K562 (cell line): ENCODE results near the gene PTGR2. TPM values are rescaled to one million over a fixed set of nuclear protein-coding genes. Genes with fewer than 3 reads are reported as not detected.

ENCODE experiments used
- BCOR ChIP-seq: fragments of 450-650 bp; IDR thresholded peaks from 2 replicates; pipeline ENCODE4 v1.6.1; 2016
- FOSL1 ChIP-seq: fragments of 200-800 bp; sonication (Bioruptor generic); conservative IDR thresholded peaks from 2 replicates; pipeline ENCODE4 v1.6.1; 2016; ENCODE audit warnings: missing genetic modification characterization, missing compliant biosample characterization
- FOXK1 ChIP-seq: sonication (generic); formaldehyde crosslinking; IDR thresholded peaks from 2 replicates; pipeline ENCODE4 v1.8.0; 2022; ENCODE audit warnings: missing genetic modification reagents, mild to moderate bottlenecking, borderline replicate concordance
- KDM4B ChIP-seq, 2 experiments: fragments of 450-650 bp in 1 of 2; sonication (generic) in 1 of 2; IDR thresholded peaks; 2 replicates each; pipeline ENCODE4 v1.6.1; 2016 to 2017; ENCODE audit warnings: borderline replicate concordance in 2 of 2, antibody characterized with exemption in 1 of 2, low read depth in 1 of 2, mild to moderate bottlenecking in 1 of 2
- KLF13 ChIP-seq: fragments of 450-650 bp; IDR thresholded peaks from 2 replicates; pipeline ENCODE4 v1.6.1; 2016; ENCODE audit warnings: missing genetic modification characterization, low read depth, mild to moderate bottlenecking, missing compliant biosample characterization, moderate library complexity, borderline replicate concordance
- MCM3 ChIP-seq: fragments of 450-650 bp; IDR thresholded peaks from 2 replicates; pipeline ENCODE4 v1.6.1; 2016
- MECOM ChIP-seq: fragments of 250-450 bp; sonication (Bioruptor Pico); IDR thresholded peaks from 2 replicates; pipeline ENCODE4 v1.8.0; 2022; ENCODE audit warnings: inconsistent platforms
- MTA3 ChIP-seq: fragments of 450-650 bp; formaldehyde crosslinking; IDR thresholded peaks from 2 replicates; pipeline ENCODE4 v1.6.1; 2017; ENCODE audit warnings: mild to moderate bottlenecking, borderline replicate concordance
- MTF1 ChIP-seq: fragments of 250-450 bp; sonication (Bioruptor Pico); IDR thresholded peaks from 2 replicates; pipeline ENCODE4 v1.9.0; 2021; ENCODE audit warnings: moderate library complexity, mild to moderate bottlenecking, inconsistent platforms, borderline replicate concordance
- NONO ChIP-seq, 2 experiments: fragments of 200-400 bp in 1 of 2; fragments of 450-650 bp in 1 of 2; formaldehyde crosslinking in 1 of 2; IDR thresholded peaks; 2 replicates each; pipeline ENCODE4 v1.6.1; 2017; ENCODE audit warnings: low read depth in 2 of 2, mild to moderate bottlenecking in 2 of 2, moderate library complexity in 2 of 2, low read length in 1 of 2
- PHB ChIP-seq: fragments of 250-450 bp; sonication (Bioruptor Pico); IDR thresholded peaks from 2 replicates; pipeline ENCODE4 v1.5.0; 2021
- SMARCA4 ChIP-seq: fragments of 450-650 bp; IDR thresholded peaks from 2 replicates; pipeline ENCODE4 v1.6.1; 2016
- SP1 ChIP-seq: sonication (generic); formaldehyde crosslinking; IDR thresholded peaks from 2 replicates; pipeline ENCODE4 v1.8.1; 2022; ENCODE audit warnings: mild to moderate bottlenecking, missing genetic modification reagents
- SPI1 ChIP-seq: IDR thresholded peaks from 2 replicates; pipeline ENCODE4 v1.6.1; 2011; ENCODE audit warnings: low read depth, low read length, control low read depth, borderline replicate concordance
- SUPT5H ChIP-seq: fragments of 450-650 bp; IDR thresholded peaks from 2 replicates; pipeline ENCODE4 v1.6.1; 2016
- YBX1 ChIP-seq: fragments of 450-650 bp; IDR thresholded peaks from 2 replicates; pipeline ENCODE4 v1.7.1; 2016; ENCODE audit warnings: mild to moderate bottlenecking
- ZNF121 ChIP-seq: sonication (generic); formaldehyde crosslinking; conservative IDR thresholded peaks from 2 replicates; pipeline ENCODE4 v1.8.0; 2022; ENCODE audit warnings: missing genetic modification reagents
- ZNF134 ChIP-seq: fragments of 250-450 bp; sonication (Bioruptor Pico); conservative IDR thresholded peaks from 2 replicates; pipeline ENCODE4 v1.4.0; 2020
- ZNF23 ChIP-seq: fragments of 250-450 bp; sonication (Bioruptor Pico); IDR thresholded peaks from 2 replicates; pipeline ENCODE4 v1.4.0; 2020; ENCODE audit warnings: mild to moderate bottlenecking
- ZNF3 ChIP-seq: fragments of 250-450 bp; sonication (Bioruptor Pico); IDR thresholded peaks from 2 replicates; pipeline ENCODE4 v1.5.0; 2021; ENCODE audit warnings: mild to moderate bottlenecking, moderate library complexity
- ZNF76 ChIP-seq: fragments of 250-450 bp; sonication (Bioruptor Pico); IDR thresholded peaks from 2 replicates; pipeline ENCODE4 v1.4.0; 2020; ENCODE audit warnings: mild to moderate bottlenecking, moderate library complexity, borderline replicate concordance
- ZSCAN32 ChIP-seq: fragments of 450-650 bp; formaldehyde crosslinking; IDR thresholded peaks from 2 replicates; pipeline ENCODE4 v1.4.0; 2020; ENCODE audit warnings: mild to moderate bottlenecking, moderate library complexity
- polyA plus RNA-seq, 8 experiments: library from polyadenylated mRNA; depleted of rRNA in 4 of 8; stranded (reverse) in 5 of 8; unstranded in 3 of 8; fragments of >200 nt; fragmentation: Nextera tagmentation in 2 of 8; fragmentation: Illumina TruSeq in 1 of 8; extraction: Ambion mirVana in 2 of 8; extraction: Trizol in 1 of 8; gene quantifications; 2 replicates each; pipeline versions ENCODE4 v1.2.1 to v1.2.3, GENCODE V29; 2011 to 2014; ENCODE audit warnings: inconsistent platforms in 1 of 8, missing spikeins in 1 of 8
- total RNA-seq, 7 experiments: library from RNA; depleted of rRNA in 6 of 7; stranded (reverse); fragments of >200 nt in 6 of 7; fragmentation: Illumina TruSeq in 2 of 7; extraction: Trizol in 2 of 7; gene quantifications; 2 replicates each; pipeline versions ENCODE4 v1.2.1 to v1.2.3, GENCODE V29; 2011 to 2021; ENCODE audit warnings: low replicate concordance in 1 of 7
- TF ChIP-seq, protein P1 (sequence below): fragments of 250-450 bp; sonication (Bioruptor Pico); IDR thresholded peaks from 2 replicates; pipeline ENCODE4 v1.5.1; 2021; ENCODE audit warnings: mild to moderate bottlenecking
- TF ChIP-seq, protein P2 (sequence below): sonication (generic); formaldehyde crosslinking; IDR thresholded peaks from 2 replicates; pipeline ENCODE4 v1.5.0; 2020; ENCODE audit warnings: missing genetic modification reagents
- TF ChIP-seq, protein P3 (sequence below), 2 experiments: IDR thresholded peaks; 2 replicates each; pipeline ENCODE4 v1.6.1; 2011; ENCODE audit warnings: borderline replicate concordance in 1 of 2, control low read depth in 1 of 2, low read depth in 1 of 2, low read length in 1 of 2, mild to moderate bottlenecking in 1 of 2, mixed read lengths in 1 of 2, moderate library complexity in 1 of 2; ENCODE audit not compliant: insufficient read depth in 1 of 2, insufficient read length in 1 of 2, poor library complexity in 1 of 2, severe bottlenecking in 1 of 2; ENCODE audit errors: extremely low read depth in 1 of 2

Gene PTGR2
- total and polyA plus RNA-seq, 9 of the 15 experiments (the other 6 are each of a cell fraction or from before 2014, with no cell fraction given): 7.4 to 23.0 (median 13.0) TPM

DNA sequence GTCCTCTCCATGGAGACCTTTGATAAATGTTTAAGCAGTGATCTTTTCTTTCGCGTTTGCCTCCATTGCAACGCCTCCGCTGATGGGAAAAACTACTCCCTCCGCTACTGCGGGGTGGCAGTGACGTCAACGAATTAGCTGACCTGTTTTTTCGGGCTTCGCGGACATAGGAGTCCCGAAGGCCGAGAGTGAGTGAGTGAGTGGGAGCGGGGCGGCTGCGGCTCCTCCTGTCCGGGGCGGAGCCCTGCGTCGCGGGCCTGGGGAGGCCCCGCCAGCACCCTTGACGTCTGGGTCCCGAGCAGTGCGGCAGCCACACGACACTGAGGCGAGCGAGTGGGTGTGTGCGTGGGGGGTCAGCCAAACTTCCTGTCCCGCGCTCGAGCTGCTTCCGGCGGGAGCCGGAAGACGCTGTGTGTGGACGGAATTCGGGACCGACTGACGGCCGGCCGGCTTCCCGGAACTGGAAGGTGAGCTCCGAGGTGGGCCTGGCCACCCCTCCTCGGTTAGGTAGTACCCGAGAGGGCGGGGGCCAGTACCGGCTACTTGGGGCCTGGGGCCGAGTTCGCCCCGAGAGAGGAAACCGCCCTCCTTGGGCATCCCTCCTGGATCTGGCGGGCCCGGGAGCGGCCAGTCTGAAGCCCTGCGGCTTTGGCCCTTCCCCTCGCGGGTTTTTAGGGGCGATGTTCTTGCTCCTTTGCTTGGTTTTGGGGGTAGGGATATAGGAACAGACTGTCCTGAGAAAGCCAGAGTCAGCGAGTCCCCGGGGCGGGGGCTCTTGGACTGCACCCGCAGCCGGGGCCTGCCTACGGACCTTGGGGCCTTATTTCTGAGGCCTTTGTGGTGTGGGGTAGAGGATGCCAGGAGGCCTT, 35.1 kb downstream of the PTGR2 start, which contains the start of gene ZNF410 (continued):
- TF ChIP-seq, protein P1, sequence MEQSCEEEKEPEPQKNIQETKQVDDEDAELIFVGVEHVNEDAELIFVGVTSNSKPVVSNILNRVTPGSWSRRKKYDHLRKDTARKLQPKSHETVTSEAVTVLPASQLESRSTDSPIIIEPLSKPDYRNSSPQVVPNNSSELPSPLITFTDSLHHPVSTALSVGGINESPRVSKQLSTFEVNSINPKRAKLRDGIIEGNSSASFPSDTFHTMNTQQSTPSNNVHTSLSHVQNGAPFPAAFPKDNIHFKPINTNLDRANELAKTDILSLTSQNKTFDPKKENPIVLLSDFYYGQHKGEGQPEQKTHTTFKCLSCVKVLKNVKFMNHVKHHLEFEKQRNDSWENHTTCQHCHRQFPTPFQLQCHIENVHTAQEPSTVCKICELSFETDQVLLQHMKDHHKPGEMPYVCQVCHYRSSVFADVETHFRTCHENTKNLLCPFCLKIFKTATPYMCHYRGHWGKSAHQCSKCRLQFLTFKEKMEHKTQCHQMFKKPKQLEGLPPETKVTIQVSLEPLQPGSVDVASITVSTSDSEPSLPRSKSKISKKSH (CRISPR knock-in tag): no peak
- TF ChIP-seq ZNF134 (CRISPR knock-in tag): no peak
- 0 out of 2 replicates have a peak, but pooled peaks have one; percentile 3 for TF ChIP-seq BCOR
- TF ChIP-seq KDM4B (IDR thresholded peaks at IDR 0.05; ENCODE audit: borderline replicate concordance in 2 of 2, low read depth in 1 of 2): peak in 1 of 2 experiments; percentile 44; a peak in 1 of 4 replicates
- TF ChIP-seq, protein P2, sequence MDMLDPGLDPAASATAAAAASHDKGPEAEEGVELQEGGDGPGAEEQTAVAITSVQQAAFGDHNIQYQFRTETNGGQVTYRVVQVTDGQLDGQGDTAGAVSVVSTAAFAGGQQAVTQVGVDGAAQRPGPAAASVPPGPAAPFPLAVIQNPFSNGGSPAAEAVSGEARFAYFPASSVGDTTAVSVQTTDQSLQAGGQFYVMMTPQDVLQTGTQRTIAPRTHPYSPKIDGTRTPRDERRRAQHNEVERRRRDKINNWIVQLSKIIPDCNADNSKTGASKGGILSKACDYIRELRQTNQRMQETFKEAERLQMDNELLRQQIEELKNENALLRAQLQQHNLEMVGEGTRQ (CRISPR knock-in tag): no peak
- TF ChIP-seq ZNF23: no peak
- TF ChIP-seq, protein P3, sequence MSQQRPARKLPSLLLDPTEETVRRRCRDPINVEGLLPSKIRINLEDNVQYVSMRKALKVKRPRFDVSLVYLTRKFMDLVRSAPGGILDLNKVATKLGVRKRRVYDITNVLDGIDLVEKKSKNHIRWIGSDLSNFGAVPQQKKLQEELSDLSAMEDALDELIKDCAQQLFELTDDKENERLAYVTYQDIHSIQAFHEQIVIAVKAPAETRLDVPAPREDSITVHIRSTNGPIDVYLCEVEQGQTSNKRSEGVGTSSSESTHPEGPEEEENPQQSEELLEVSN (IDR thresholded peaks at IDR 0.05; ENCODE audit: borderline replicate concordance in 1 of 2, extremely low read depth in 1 of 2, insufficient read depth in 1 of 2, insufficient read length in 1 of 2, low read depth in 1 of 2, low read length in 1 of 2, poor library complexity in 1 of 2, severe bottlenecking in 1 of 2): peak; percentile 54 to 69
- no peak; a peak in 1 of 4 replicates for TF ChIP-seq NONO (IDR thresholded peaks at IDR 0.05; ENCODE audit: low read depth in 2 of 2, low read length in 1 of 2)
- TF ChIP-seq MTA3: 0 out of 2 replicates have a peak, but pooled peaks have one; percentile 57
- TF ChIP-seq KLF13: peak; percentile 69; the same call in 1 of the 2 replicates
- 0 out of 2 replicates have a peak, but pooled peaks have one; percentile 26 for TF ChIP-seq FOSL1 (tag)
- TF ChIP-seq SPI1: no peak
- TF ChIP-seq ZSCAN32 (CRISPR knock-in tag): no peak
- 0 out of 2 replicates have a peak, but pooled peaks have one; percentile 22 for TF ChIP-seq PHB
- TF ChIP-seq SMARCA4: no peak
- TF ChIP-seq ZNF121: no peak
- TF ChIP-seq ZNF3: no peak
- TF ChIP-seq SP1 (CRISPR knock-in tag): peak; percentile 35; the same call in 1 of the 2 replicates
- no peak for TF ChIP-seq ZNF76
- no peak for TF ChIP-seq YBX1
- TF ChIP-seq MTF1: no peak
- TF ChIP-seq FOXK1: no peak
- no peak for TF ChIP-seq MECOM (CRISPR knock-in tag)
- no peak for TF ChIP-seq MCM3
- TF ChIP-seq SUPT5H: peak; percentile 64
